Hematopoietic multipotent progenitor cell treated with erythropoietin and hydrocortisone succinate and interleukin-3 and kit ligand, for 8 days (in vitro differentiated cells): ENCODE measurements around the gene HDDC3.
"Not testable (repeated sequence)": the region's sequence is repeated elsewhere in the genome, so short reads cannot be mapped to it uniquely, and the experiment has no call there.

Experiments used
- DNase-seq: peaks from one replicate; pipeline ENCODE4 v3.0.0-alpha.2; 2015

HDDC3 gene

DNA sequence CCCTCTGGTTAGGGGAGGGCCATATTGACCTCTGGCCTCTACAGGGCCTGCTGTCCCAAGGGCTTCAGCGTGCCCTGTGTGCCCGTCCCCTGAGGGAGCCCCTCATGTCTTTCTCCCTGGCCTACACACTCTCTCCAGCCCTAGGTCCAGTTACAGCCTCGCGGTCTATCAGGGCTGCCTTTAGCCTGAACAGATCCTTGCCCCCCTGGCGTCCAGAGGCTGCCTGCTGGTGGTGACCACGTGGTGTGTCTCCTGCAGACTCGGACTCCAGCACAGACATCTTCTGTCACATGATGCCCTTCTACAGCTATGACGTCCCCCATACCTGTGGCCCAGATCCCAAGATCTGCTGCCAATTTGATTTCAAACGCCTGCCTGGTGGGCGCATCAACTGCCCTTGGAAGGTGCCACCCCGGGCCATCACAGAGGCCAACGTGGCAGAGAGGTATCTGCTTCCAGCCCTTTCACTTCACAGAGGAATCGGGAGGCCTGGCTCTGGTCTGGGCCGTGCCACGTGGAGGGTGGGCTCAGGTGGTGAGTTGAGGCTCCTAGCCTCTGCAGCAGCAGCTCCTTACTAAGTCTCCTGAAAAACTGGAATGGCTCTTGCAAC is 25.2 kb downstream of the HDDC3 start:
- DNase-seq, result no peak

DNA sequence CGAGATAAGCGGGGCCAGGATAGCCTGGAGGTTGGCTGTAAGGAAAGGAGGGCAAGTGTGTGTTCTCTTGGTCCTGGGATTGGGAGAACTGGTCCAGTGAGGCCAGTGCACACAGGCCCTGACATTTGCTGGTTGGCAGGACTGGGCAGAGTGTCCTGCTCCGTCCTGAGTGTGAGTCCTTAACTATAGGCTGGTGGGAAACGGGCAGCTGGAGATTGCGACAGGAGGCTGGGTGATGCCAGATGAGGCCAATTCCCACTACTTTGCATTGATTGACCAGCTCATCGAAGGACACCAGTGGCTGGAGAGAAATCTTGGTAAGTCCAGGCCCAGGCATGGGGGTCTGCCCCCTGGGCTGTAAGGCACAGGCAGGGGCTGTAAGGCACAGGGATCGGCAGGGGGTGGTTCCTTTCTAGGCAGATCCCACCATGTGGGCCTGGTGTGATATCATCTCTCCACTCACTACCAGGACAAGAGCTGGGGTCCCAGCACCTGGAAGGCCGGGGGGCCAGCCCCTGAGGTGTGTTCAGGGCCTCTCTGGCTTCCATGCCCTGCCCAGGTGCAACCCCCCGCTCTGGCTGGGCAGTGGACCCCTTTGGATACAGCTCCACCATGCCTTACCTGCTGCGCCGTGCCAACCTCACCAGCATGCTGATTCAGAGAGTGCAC is 26.0 kb downstream of the HDDC3 start:
- no peak for DNase-seq

DNA sequence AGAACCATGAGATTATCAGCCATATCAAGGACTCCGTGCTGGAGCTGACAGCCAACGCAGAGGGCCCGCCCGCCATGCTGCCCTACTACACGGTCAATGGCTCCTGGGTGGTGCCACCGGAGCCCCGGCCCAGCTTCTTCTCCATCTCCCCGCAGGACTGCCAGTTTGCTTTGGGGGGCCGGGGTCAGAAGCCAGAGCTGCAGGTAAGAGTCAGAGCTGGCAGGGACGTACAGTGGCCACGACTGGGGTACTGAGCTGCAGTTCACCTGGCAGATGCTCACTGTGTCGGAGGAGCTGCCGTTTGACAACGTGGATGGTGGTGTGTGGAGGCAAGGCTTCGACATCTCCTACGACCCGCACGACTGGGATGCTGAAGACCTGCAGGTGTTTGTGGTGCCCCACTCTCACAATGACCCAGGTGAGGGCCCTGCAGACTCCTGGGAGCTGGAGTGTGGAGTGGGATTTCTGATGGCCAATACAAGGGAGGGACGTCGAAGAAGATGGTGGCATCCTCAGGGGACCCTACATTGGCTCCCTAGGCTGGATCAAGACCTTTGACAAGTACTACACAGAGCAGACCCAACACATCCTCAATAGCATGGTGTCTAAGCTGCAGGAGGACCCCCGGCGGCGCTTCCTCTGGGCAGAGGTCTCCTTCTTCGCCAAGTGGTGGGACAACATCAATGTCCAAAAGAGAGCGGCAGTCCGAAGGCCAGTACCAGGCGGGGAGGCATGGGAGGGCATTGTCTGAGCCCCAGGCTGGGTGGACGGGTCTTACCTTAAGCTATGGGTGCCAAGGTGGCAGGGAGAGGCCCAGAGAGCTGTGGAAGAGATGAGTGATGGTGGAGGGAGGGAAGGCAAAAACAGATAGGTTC is 26.8 kb downstream of the HDDC3 start:
- no peak for DNase-seq

DNA sequence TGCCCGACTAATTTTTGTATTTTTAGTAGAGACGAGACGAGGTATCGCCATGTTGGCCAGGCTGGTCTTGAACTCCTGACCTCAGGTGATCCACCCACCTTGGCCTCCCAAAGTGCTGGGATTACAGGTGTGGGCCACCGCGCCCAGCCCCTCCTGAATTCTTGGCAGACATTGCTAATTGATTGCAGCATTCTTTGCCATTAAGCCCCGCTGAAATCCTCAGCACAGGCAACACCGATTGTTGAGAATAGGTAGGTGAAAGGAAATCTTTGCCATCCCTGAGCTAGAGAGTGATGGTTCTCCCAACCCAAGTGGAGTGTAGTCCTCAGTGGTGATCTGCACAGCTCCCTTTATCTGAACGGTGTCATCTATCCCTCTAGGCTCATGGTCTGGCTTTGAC is 27.6 kb downstream of the HDDC3 start:
- no peak for DNase-seq

DNA sequence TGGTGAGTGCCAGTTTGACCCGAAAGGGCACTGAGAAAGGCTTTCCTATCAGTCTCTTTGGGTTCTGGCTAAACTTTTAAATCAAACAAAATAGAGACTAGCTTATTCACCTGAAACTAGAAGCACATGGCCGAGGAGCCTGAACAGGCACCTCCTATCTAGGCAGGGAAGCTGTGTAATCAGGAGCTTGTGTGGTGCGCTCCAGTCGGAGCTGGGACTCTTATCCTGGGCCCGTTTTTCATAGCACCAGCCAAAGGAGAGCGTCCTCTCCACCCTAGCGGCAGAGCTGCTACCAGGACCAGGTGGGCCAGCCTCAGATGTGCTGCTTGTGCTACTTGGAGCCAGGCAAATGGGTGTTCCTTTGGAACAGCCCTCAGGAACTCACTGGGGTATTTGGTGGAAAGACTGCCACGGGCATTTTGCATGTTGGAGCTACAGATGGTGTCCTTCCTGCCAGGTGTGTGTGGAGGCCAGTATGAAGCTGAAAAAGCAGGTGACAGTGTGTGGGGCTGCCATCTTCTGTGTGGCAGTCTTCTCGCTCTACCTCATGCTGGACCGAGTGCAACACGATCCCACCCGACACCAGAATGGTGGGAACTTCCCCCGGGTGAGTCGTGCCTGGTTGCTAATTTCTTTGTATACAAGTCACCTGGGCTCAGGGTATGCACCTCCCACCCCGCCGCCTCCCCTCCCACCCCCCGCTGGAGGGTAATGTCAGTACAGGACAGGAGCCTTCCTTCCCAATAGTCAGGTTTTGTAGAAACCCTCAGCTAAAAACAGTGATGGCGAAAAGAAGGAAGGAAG is 28.4 kb downstream of the HDDC3 start:
- peak; percentile 84 for DNase-seq

DNA sequence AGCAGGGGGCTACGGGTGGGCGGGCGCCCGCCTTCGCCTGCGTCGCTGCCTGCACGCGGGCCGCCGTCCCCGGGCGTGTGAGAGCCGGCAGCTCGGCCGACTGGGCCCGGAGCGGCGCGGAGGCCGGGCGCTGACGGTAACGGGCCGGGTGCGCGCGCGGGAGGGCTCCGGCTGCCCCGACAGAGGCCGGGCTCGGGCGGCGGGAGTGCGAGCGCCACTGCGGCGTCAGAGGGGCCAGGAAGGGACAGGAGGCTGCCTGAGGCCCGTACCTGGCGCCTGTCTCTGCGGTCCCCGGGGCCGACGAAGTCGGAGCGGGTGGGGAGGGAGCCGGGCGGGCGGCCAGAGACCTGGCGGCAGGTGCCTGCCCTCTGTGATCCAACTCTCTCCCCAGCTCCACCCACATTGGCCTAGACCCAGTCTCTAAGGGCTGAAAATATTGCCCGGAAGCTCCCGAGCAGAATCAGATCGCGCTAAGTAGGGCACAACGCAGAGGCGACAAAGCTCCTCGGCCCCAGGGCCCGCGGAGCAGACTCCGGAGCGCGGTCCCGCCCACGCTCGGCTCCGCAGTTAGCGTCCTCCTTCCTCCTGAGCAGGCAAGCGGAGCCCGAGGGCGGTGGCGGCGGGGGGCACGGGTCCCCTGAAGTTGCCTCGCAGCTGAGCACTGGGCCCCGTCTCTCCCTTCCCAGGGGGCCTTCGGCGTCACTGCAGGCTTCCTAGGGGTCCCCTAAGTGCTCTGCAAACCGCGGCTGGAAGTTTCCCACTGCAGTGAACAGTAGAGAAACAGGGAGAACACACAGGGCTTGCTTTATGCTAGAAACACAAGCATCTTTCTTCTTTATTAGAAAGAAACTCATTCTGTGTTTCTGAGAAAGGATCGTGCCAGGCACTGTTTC is 29.3 kb downstream of the HDDC3 start, which contains the start of gene MAN2A2:
TSS of gene MAN2A2 (plus strand) at position 463 of the 893 bp plus-strand sequence. CDS start 906 bp downstream, outside the sequence.
- DNase-seq, result peak; percentile 97

DNA sequence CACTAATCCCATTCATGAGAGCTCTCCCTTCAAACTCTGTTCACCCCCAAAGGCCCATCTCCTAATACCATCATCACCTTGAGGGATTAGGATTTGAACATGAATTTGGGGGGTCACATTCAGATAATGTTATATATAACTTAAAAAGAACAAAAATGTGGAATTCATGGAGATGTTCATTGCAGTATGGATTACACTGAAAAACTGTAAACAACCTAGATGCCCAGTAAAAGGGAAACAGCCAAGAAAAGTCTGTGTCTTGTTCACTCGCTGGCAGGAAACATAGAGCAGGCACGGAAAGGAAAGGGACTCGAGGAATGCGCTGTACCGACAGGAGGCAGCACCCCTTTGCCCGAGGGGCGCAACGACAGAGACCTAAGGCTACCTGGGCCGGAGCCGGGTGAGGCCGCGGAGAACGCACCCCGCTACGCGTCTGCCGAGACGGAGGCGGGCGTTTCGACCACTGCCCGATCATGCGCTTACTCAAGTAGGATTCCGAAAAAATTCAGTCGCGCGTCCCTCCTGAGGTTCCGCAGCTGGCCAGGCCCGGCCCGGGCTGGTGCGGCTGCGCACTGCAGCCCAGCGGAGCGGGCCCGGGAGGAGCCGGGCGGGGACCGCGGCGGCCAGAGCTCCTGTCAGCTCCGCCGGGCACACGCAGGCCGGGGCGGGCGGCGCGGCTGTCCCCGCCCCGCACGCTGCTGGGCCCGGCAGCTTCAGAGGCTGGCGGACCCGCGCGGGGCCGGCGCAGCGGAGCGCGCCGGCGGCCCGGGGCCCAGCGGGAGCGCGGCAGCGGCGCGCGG is 30.1 kb downstream of the HDDC3 start:
- no peak for DNase-seq

DNA sequence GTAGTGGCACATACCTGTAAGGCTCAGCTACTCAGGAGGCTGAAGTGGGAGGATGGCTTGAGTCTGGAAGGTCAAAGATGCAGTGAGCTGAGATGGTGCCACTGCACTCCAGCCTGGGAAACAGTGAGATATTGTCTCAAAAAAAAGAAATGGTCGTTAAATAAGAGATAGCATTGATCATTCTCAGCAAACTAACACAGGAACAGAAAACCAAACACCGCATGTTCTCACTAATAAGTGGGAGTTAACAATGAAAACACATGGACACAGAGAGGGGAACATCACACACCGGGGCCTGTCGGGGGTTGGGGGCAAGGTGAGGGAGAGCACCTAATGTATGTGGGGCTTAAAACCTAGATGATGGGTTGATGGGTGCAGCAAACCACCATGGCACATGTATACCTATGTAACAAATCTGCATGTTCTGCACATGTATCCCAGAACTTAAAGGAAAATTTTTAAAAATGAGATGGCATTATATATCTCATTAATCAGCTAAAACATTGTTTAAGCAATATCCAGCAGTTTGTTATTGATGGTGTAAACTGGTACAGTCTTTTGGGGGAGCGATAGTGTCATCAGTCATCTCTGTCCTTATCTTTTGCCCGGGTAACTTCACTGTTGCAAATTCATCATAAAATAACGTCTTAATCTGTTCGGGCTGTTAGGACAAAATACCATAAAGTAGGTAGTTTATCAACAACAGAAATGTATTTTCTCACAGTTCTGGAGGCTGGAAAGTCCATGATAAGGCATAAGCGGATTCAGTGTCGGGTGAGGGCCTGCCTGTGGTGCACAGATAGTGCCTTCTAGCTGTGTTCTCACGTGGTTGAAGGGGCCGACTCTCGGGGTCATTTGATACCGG is 30.9 kb downstream of the HDDC3 start:
- peak; percentile 100 for DNase-seq

DNA sequence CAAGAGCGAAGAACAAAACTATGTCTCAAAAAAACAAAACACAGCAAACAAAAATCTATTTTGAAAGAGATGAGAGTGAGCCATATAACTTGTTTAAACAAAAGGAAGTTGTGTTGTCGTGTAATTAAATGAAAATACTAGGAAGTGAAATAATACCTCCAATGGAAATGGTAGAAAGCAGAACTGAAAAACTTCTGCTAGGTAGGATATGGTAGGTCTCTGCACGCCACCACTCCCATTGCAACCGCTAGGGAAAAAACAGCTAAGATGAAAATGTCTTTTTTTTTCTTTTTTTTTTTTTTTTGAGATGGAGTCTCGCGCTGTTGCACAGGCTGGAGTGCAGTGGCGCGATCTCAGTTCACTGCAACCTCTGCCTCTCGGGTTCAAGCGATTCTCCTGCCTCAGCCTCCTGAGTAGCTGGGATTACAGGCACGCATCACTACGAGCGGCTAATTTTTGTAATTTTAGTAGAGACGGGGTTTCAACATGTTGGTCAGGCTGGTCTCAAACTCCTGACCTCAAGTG is 35.2 kb downstream of the HDDC3 start:
- not testable (repeated sequence) for DNase-seq

DNA sequence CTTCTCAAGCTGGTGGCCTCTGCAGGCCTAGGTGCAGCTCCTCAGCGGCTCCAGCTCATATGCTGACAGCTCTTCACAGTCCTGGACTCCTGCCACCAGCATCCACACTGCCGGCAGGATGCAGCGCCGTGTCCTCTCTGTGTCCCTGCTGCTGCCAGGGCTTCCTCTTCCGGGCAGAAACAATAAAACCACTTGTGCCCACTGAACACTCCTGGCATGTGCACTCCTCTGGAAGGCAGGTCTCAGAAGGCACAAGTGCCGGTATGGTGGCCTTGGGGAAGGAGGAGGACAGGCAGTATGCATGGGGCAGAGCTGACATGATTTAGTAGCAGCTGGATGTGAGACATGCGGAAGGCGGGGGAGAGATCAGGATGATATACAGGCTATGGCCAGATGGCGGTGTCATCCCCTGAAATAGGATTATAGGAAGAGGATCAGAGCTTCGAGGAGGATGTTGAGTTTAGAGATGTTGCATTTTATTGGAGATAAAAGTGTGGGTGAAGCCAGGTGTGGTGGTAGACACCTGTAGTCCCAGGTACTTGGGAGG is 36.7 kb downstream of the HDDC3 start:
- DNase-seq, result peak; percentile 67

DNA sequence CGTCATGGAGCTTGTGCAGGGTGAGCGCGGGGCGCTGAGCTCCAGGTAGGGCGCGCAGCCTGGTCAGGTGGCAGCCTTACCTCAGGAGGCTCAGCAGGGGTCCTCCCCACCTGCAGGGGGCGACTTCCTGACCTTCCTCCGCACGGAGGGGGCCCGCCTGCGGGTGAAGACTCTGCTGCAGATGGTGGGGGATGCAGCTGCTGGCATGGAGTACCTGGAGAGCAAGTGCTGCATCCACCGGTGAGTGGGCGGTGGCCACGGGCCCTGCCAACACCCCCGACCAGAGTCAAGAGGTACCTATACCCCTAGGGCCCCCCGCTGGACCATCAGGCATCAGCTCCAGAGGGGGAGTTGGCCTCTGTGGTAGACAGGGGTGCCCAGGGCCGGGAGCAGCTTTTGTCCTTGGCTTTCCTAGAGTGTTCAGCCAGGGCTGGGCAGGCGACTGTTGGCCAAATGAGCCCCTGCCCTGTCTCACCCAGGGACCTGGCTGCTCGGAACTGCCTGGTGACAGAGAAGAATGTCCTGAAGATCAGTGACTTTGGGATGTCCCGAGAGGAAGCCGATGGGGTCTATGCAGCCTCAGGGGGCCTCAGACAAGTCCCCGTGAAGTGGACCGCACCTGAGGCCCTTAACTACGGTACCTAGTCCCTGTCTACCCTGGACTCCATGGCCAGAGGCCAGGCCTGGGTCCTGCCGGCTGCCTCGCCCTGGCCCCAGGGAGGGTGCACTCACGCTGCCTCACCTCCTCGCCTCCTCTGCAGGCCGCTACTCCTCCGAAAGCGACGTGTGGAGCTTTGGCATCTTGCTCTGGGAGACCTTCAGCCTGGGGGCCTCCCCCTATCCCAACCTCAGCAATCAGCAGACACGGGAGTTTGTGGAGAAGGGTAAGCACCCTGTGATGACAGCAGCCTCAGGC is 38.9 kb downstream of the HDDC3 start:
- DNase-seq, result peak; percentile 35

DNA sequence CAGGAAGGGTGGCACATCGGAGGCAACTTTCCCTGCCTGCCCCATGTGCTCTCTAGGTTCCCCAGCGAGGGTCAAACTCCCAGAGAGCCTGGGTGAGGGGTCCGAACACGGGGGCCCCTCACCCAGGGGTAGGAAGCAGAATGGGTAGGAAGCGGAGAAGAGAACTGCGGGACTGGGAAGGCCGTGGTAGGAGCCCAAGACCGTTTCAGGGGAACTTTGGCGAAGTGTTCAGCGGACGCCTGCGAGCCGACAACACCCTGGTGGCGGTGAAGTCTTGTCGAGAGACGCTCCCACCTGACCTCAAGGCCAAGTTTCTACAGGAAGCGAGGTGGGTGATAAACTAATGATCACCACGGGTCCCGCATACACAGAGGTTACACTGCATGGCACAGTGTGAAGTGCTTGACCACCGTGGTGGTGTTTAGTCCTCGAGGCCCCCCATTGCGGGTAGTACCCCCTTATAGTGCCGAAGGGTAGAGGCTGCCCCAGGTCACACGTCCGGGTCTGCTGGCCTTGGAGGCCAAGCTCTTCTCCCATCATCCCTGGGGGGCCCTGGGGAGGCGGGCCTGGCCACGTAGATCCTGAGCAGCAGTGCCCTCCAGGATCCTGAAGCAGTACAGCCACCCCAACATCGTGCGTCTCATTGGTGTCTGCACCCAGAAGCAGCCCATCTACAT is 39.7 kb downstream of the HDDC3 start:
- DNase-seq, result no peak

DNA sequence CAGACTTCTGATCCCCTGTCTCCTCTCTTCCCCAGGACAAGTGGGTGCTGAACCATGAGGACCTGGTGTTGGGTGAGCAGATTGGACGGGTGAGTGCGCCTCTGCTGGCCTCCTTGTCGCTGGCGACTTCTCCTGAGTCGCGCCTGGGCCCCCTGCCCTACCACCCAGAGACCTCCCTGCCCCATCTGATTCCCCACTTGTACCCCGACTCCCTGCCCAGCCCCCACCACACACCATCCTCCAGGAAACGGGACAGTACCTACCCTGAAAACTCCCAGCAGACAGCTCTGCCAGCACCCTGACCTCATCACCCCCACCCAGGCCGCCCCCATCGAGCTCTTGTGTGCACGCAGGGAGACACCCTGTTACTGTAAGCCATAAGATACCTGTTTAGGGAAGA is 40.3 kb downstream of the HDDC3 start:
- DNase-seq, result no peak

DNA sequence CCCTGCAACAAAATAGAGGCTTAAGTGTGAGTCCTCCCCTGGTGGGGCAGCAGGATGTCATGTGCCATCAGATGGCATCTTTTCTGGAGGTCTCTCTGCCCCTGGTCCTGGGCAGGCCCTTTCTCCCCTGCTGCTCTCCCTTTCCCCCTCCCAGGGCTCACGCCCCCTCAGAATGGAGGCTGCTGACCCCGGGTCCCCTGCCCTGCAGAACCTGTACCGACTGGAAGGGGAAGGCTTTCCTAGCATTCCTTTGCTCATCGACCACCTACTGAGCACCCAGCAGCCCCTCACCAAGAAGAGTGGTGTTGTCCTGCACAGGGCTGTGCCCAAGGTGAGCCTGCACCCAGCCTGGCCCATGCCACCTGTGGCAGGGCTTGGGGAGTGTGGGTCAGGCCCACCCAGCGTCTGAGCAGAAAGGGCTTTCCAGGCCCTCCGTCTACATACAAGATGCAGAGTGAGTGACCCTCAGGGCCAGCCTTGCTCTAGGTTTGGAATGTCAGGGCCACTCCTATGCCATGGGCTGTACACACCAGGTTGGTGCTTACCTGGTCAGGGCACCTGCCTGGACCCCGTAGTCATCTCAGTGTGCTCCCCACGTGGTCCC is 40.9 kb downstream of the HDDC3 start:
- DNase-seq, result no peak

DNA sequence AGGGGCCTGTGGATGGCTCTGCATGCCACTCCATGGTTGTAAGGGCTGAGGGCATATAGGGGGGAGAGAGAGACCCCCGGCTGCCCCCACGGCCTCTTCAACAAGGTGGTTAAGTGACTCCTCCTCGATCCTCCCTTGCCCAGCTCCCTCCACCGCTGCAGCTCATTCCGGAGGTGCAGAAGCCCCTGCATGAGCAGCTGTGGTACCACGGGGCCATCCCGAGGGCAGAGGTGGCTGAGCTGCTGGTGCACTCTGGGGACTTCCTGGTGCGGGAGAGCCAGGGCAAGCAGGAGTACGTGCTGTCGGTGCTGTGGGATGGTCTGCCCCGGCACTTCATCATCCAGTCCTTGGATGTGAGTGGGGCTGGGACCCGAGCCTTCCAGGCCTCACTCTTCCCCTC is 41.5 kb downstream of the HDDC3 start:
- DNase-seq, result no peak

DNA sequence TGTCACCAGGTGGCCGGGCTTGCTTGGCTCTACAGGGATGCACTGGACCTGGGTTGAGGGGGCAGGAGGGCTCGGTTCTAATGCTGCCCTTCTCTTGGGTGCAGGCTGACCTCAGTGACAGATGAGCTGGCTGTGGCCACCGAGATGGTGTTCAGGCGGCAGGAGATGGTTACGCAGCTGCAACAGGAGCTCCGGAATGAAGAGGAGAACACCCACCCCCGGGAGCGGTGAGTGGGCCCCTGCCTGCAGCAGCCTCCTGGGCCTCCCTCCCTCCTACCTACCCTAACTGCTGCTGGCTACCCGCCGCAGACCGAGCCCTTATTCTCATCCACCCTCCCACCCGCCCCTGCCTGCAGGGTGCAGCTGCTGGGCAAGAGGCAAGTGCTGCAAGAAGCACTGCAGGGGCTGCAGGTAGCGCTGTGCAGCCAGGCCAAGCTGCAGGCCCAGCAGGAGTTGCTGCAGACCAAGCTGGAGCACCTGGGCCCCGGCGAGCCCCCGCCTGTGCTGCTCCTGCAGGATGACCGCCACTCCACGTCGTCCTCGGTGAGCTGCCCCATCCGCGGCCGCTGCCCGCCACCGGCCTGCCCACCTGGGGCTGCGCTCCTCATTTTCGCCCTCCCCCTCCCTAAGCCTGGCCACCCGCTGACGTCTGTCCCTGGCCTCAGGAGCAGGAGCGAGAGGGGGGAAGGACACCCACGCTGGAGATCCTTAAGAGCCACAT is 42.5 kb downstream of the HDDC3 start:
- no peak for DNase-seq
